ENCODE data around the gene TAS2R10. TPM values are rescaled to one million over a fixed set of nuclear protein-coding genes. Genes with fewer than 3 reads are reported as not detected.

Gene TAS2R10
- 0.10 TPM in 1 of 2 replicates, not detected in the other for total RNA-seq (2014; rRNA removed; shearing (Covaris generic))

GRCh38 chr12:10826258-10826657 lies at the start of gene TAS2R10:
TAS2R10 (minus strand) TSS chr12:10826358; CDS start chr12:10826269, 89 bp downstream.
- Histone ChIP-seq H3K36me3 (replicated peaks; ENCODE audit: control insufficient read depth, insufficient read depth, low read length) (no peaks in the 10 kb centered on the region), H3K27me3 (ENCODE audit: control insufficient read depth, insufficient read depth, low read length) (no peaks in the 10 kb centered on the region), H3K4me3 (ENCODE audit: insufficient read depth, low read depth, low read length) (no peak within 1 kb of the TSS)
- no peak for DNase-seq

GRCh38 chr12:10873378-10873777 lies 47.2 kb upstream of the TAS2R10 start:
- no peaks in the 10 kb centered on the region for H3K27me3 ChIP-seq (ENCODE audit: control insufficient read depth, insufficient read depth, low read length)
- no peak overlapping the region for H3K4me3 ChIP-seq (ENCODE audit: insufficient read depth, low read depth, low read length)
- no peak for DNase-seq
- no peaks in the 10 kb centered on the region; the same call in 1 of the 2 replicates for H3K36me3 ChIP-seq (replicated peaks; ENCODE audit: control insufficient read depth, insufficient read depth, low read length)

GRCh38 chr12:10867381-10867780 lies 41.2 kb upstream of the TAS2R10 start:
- no peaks in the 10 kb centered on the region for H3K27me3 ChIP-seq (ENCODE audit: control insufficient read depth, insufficient read depth, low read length)
- no peak overlapping the region for H3K4me3 ChIP-seq (ENCODE audit: insufficient read depth, low read depth, low read length)
- H3K36me3 ChIP-seq (replicated peaks; ENCODE audit: control insufficient read depth, insufficient read depth, low read length): no peaks in the 10 kb centered on the region
- DNase-seq: no peak

- Histone ChIP-seq H3K36me3 (replicated peaks; ENCODE audit: control insufficient read depth, insufficient read depth, low read length) (no peaks in the 10 kb centered on the region), H3K27me3 (ENCODE audit: control insufficient read depth, insufficient read depth, low read length) (no peaks in the 10 kb centered on the region), H3K4me3 (ENCODE audit: insufficient read depth, low read depth, low read length) (no peak overlapping the region)
- no peak for DNase-seq
Observed at GRCh38 chr12:10863512-10864218, 37.5 kb upstream of the TAS2R10 start.

- no peak for DNase-seq
- H3K27me3 ChIP-seq (ENCODE audit: control insufficient read depth, insufficient read depth, low read length): no peaks in the 10 kb centered on the region
- H3K36me3 ChIP-seq (replicated peaks; ENCODE audit: control insufficient read depth, insufficient read depth, low read length): no peaks in the 10 kb centered on the region
- no peak overlapping the region for H3K4me3 ChIP-seq (ENCODE audit: insufficient read depth, low read depth, low read length)
Observed at GRCh38 chr12:10861366-10861765, 35.2 kb upstream of the TAS2R10 start.

- no peak overlapping the region for H3K4me3 ChIP-seq (ENCODE audit: insufficient read depth, low read depth, low read length)
- no peak for DNase-seq
- H3K27me3 ChIP-seq (ENCODE audit: control insufficient read depth, insufficient read depth, low read length): no peaks in the 10 kb centered on the region
- H3K36me3 ChIP-seq (replicated peaks; ENCODE audit: control insufficient read depth, insufficient read depth, low read length): no peaks in the 10 kb centered on the region
Observed at GRCh38 chr12:10855807-10856206, 29.6 kb upstream of the TAS2R10 start.

GRCh38 chr12:10853776-10854175 lies 27.6 kb upstream of the TAS2R10 start:
- Histone ChIP-seq H3K36me3 (replicated peaks; ENCODE audit: control insufficient read depth, insufficient read depth, low read length) (no peaks in the 10 kb centered on the region), H3K4me3 (ENCODE audit: insufficient read depth, low read depth, low read length) (no peak overlapping the region)
- no peak for DNase-seq

GRCh38 chr12:10851243-10851858 lies 25.2 kb upstream of the TAS2R10 start:
- no peak for DNase-seq
- Histone ChIP-seq H3K36me3 (replicated peaks; ENCODE audit: control insufficient read depth, insufficient read depth, low read length) (no peaks in the 10 kb centered on the region), H3K27me3 (ENCODE audit: control insufficient read depth, insufficient read depth, low read length) (no peaks in the 10 kb centered on the region), H3K4me3 (ENCODE audit: insufficient read depth, low read depth, low read length) (no peak overlapping the region)

More at GRCh38 chr12:10853776-10854175, 27.6 kb upstream of the TAS2R10 start:
- H3K27me3 ChIP-seq (ENCODE audit: control insufficient read depth, insufficient read depth, low read length): no peaks in the 10 kb centered on the region

GRCh38 chr12:10849425-10849878 lies 23.3 kb upstream of the TAS2R10 start, which contains the start of gene PRR4:
PRR4 (minus strand) TSS chr12:10849475; CDS start chr12:10849437, 38 bp downstream.
- Histone ChIP-seq H3K36me3 (replicated peaks; ENCODE audit: control insufficient read depth, insufficient read depth, low read length) (no peaks in the 10 kb centered on the region), H3K27me3 (ENCODE audit: control insufficient read depth, insufficient read depth, low read length) (no peaks in the 10 kb centered on the region), H3K4me3 (ENCODE audit: insufficient read depth, low read depth, low read length) (no peak within 1 kb of the TSS)
- no peak for DNase-seq

- DNase-seq: no peak
- H3K36me3 ChIP-seq (replicated peaks; ENCODE audit: control insufficient read depth, insufficient read depth, low read length): no peaks in the 10 kb centered on the region
- H3K4me3 ChIP-seq (ENCODE audit: insufficient read depth, low read depth, low read length): no peak overlapping the region
- H3K27me3 ChIP-seq (ENCODE audit: control insufficient read depth, insufficient read depth, low read length): no peaks in the 10 kb centered on the region
Observed at GRCh38 chr12:10847744-10848143, 21.6 kb upstream of the TAS2R10 start.

GRCh38 chr12:10842862-10843261 lies 16.7 kb upstream of the TAS2R10 start:
- Histone ChIP-seq H3K36me3 (replicated peaks; ENCODE audit: control insufficient read depth, insufficient read depth, low read length) (no peaks in the 10 kb centered on the region), H3K27me3 (ENCODE audit: control insufficient read depth, insufficient read depth, low read length) (no peaks in the 10 kb centered on the region), H3K4me3 (ENCODE audit: insufficient read depth, low read depth, low read length) (no peak overlapping the region)
- no peak for DNase-seq

- Histone ChIP-seq H3K36me3 (replicated peaks; ENCODE audit: control insufficient read depth, insufficient read depth, low read length) (no peaks in the 10 kb centered on the region), H3K4me3 (ENCODE audit: insufficient read depth, low read depth, low read length) (no peak overlapping the region), H3K27me3 (ENCODE audit: control insufficient read depth, insufficient read depth, low read length) (no peaks in the 10 kb centered on the region)
- no peak for DNase-seq
Observed at GRCh38 chr12:10838461-10838860, 12.3 kb upstream of the TAS2R10 start.

GRCh38 chr12:10829994-10830393 lies 3.8 kb upstream of the TAS2R10 start:
- H3K36me3 ChIP-seq (replicated peaks; ENCODE audit: control insufficient read depth, insufficient read depth, low read length): no peaks in the 10 kb centered on the region
- DNase-seq: no peak
- H3K27me3 ChIP-seq (ENCODE audit: control insufficient read depth, insufficient read depth, low read length): no peaks in the 10 kb centered on the region
- no peak overlapping the region for H3K4me3 ChIP-seq (ENCODE audit: insufficient read depth, low read depth, low read length)

- no peak for DNase-seq
- H3K4me3 ChIP-seq (ENCODE audit: insufficient read depth, low read depth, low read length): no peak overlapping the region
- no peaks in the 10 kb centered on the region for H3K36me3 ChIP-seq (replicated peaks; ENCODE audit: control insufficient read depth, insufficient read depth, low read length)
- H3K27me3 ChIP-seq (ENCODE audit: control insufficient read depth, insufficient read depth, low read length): no peaks in the 10 kb centered on the region
Observed at GRCh38 chr12:10824957-10825356, 1.2 kb downstream of the TAS2R10 start.

GRCh38 chr12:10811883-10812536 lies 14.1 kb downstream of the TAS2R10 start:
- DNase-seq: no peak
- Histone ChIP-seq H3K27me3 (ENCODE audit: control insufficient read depth, insufficient read depth, low read length) (no peaks in the 10 kb centered on the region), H3K4me3 (ENCODE audit: insufficient read depth, low read depth, low read length) (no peak overlapping the region), H3K36me3 (replicated peaks; ENCODE audit: control insufficient read depth, insufficient read depth, low read length) (no peaks in the 10 kb centered on the region)

Data from H7 (cell line).